PC-9 (cell line): ENCODE measurements around the gene PADI3. TPM values are rescaled to one million over a fixed set of nuclear protein-coding genes. Genes with fewer than 3 reads are reported as not detected.
A peak's percentile ranks its signal among the peaks of the same experiment; 100 is the strongest.

Experiments
- BruUV-seq: library from RNA; stranded (reverse); fragments of 400-500 nt; replicated peaks from 2 replicates; lab custom pipeline; 2021; lab: Mats Ljungman, UMichigan
- CTCF ChIA-PET: fragments of 300-600 bp; sonication (Branson Sonifier 250); formaldehyde crosslinking; loops from one replicate; lab custom pipeline; 2022; ENCODE audit warnings: antibody characterized with exemption; lab: Charles Lee
- POLR2A ChIA-PET: fragments of 300-600 bp; sonication (Branson Sonifier 250); formaldehyde crosslinking; loops from one replicate; lab custom pipeline; 2022; ENCODE audit warnings: antibody characterized with exemption; ENCODE audit not compliant: unreplicated experiment; lab: Charles Lee
- DNase-seq, 2 experiments: peaks; one replicate each; pipeline versions ENCODE4 v3.0.0 to v3.0.0-alpha.2; 2015 to 2022; ENCODE audit warnings: mixed read lengths in 1 of 2
- H2AFZ ChIP-seq: fragments of 200-600 bp; sonication (generic); 2 replicates; pipeline ENCODE4 v1.8.1; 2017; ENCODE audit warnings: antibody characterized with exemption
- H3F3A ChIP-seq: fragments of 200-600 bp; sonication (generic); 2 replicates; pipeline ENCODE4 v1.8.1; 2017; ENCODE audit warnings: antibody characterized with exemption, mild to moderate bottlenecking, low read depth; ENCODE audit not compliant: insufficient read depth
- H3K27ac ChIP-seq: fragments of 200-600 bp; sonication (generic); 2 replicates; pipeline ENCODE4 v1.6.1; 2016; ENCODE audit warnings: mixed run types
- H3K27me3 ChIP-seq: fragments of 200-600 bp; sonication (generic); 2 replicates; pipeline ENCODE4 v1.6.1; 2016; ENCODE audit warnings: low read depth, mixed run types; ENCODE audit not compliant: insufficient read depth
- H3K36me3 ChIP-seq: fragments of 200-600 bp; sonication (generic); 2 replicates; pipeline ENCODE4 v1.6.1; 2016; ENCODE audit warnings: low read depth, mixed run types
- H3K4me1 ChIP-seq: fragments of 200-600 bp; sonication (generic); replicated peaks from 2 replicates; pipeline ENCODE4 v1.6.1; 2016; ENCODE audit warnings: mixed run types; ENCODE audit not compliant: insufficient read depth
- H3K4me2 ChIP-seq: fragments of 200-600 bp; sonication (generic); 2 replicates; pipeline ENCODE4 v1.6.1; 2017; ENCODE audit warnings: mixed run types
- H3K4me3 ChIP-seq: fragments of 200-600 bp; sonication (generic); 2 replicates; pipeline ENCODE4 v1.6.1; 2016; ENCODE audit warnings: mixed run types
- H3K79me2 ChIP-seq: fragments of 200-600 bp; sonication (generic); 2 replicates; pipeline ENCODE4 v1.6.1; 2017; ENCODE audit warnings: low read depth, mixed run types
- H3K9me2 ChIP-seq: fragments of 200-600 bp; sonication (generic); 2 replicates; pipeline ENCODE4 v1.8.1; 2017; ENCODE audit warnings: mild to moderate bottlenecking; ENCODE audit not compliant: insufficient read depth
- H3K9me3 ChIP-seq: fragments of 200-600 bp; sonication (generic); 2 replicates; pipeline ENCODE4 v1.8.1; 2016; ENCODE audit warnings: low read depth; ENCODE audit not compliant: insufficient read depth
- H4K20me1 ChIP-seq: fragments of 200-600 bp; sonication (generic); 2 replicates; pipeline ENCODE4 v1.8.1; 2017; ENCODE audit not compliant: insufficient read depth
- CTCF ChIP-seq: fragments of 200-600 bp; sonication (generic); conservative IDR thresholded peaks from 2 replicates; pipeline ENCODE4 v1.6.1; 2017; ENCODE audit warnings: mixed run types, antibody characterized with exemption, mild to moderate bottlenecking, moderate library complexity
- EZH2 ChIP-seq: fragments of 200-600 bp; sonication (generic); IDR thresholded peaks from 2 replicates; pipeline ENCODE4 v1.8.0; 2017; ENCODE audit warnings: antibody characterized with exemption, low read depth
- intact Hi-C: fragments of 100-400 bp; cut with micrococcal nuclease; formaldehyde crosslinking; loops from one replicate; pipeline ENCODE4 v1.10.0; 2022; ENCODE audit not compliant: unreplicated experiment
- total RNA-seq: library from RNA; stranded (reverse); gene quantifications from 2 replicates; pipeline ENCODE4 v1.2.3, GENCODE V29; 2021

Gene PADI3
- total RNA-seq, 1 experiment from 2014 or later, result 5.0 TPM

GRCh38 chr1:17211377-17211776, 37.5 kb upstream of the PADI3 start:
- Histone ChIP-seq H3K27ac (peak overlapping the region; percentile 95), H3K4me1 (peaks cover 93% of the 10 kb centered on the region), H3K36me3 (no peaks in the 10 kb centered on the region; the same call in 1 of the 2 replicates), H3K4me2 (peak overlapping the region; percentile 70), H3K27me3 (no peaks in the 10 kb centered on the region), H4K20me1 (no peaks in the 10 kb centered on the region), H3K4me3 (no peak overlapping the region), H3K9me3 (no peaks in the 10 kb centered on the region), H3K9me2 (no peaks in the 10 kb centered on the region), H3K79me2 (peaks cover 84% of the 10 kb centered on the region), H3F3A (peaks cover 62% of the 10 kb centered on the region), H2AFZ (no peak overlapping the region)
- POLR2A ChIA-PET, result interaction anchor here (0.7 to 1.1 kb wide), 3 partner anchors 10 to 83 kb away, joined by 3 to 14 read pairs (median 9); no protein-coding TSS in a partner anchor
- TF ChIP-seq CTCF (no peak), EZH2 (no peak)
- no TSS peak for BruUV-seq
- CTCF ChIA-PET, result interaction anchor here (0.9 to 2.1 kb wide), 2 partner anchors 26 to 31 kb away, joined by 3 to 11 read pairs; no protein-coding TSS in a partner anchor
- intact Hi-C loops, result no loop called here
- no peak for DNase-seq

DNA sequence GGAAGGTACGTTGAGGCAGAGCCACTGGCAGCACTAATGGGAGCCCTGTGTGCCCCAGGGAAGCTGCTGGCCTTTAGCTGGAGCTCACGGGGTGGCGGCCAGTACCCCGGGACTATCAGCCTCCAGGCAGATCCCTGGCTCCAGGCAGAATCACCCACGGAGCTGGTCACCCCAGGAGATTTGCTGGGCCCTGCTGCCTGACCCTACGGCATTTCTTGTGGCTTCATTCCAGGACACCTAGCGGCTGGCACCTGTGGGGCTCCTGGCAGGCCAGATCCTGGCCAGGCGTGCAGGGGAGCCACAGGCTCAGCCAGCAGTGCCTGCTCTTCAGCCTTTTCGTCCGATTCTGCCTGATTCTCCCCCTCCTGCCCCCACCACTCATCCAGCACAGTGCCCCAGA, 36.9 kb upstream of the PADI3 start:
- TF ChIP-seq CTCF, result no peak
- TF ChIP-seq EZH2, result no peak
- Histone ChIP-seq H3K9me2 (no peaks in the 10 kb centered on the region), H3F3A (peaks cover 56% of the 10 kb centered on the region), H4K20me1 (no peaks in the 10 kb centered on the region), H3K4me1 (peaks cover 90% of the 10 kb centered on the region), H3K27me3 (no peaks in the 10 kb centered on the region), H3K79me2 (peaks cover 84% of the 10 kb centered on the region), H3K36me3 (no peaks in the 10 kb centered on the region; the same call in 1 of the 2 replicates), H3K4me2 (peak overlapping the region; percentile 70), H3K9me3 (no peaks in the 10 kb centered on the region), H2AFZ (no peak overlapping the region), H3K4me3 (no peak overlapping the region), H3K27ac (peak overlapping the region; percentile 95)
- CTCF ChIA-PET, result interaction anchor here (0.9 to 2.1 kb wide), 3 partner anchors 25 to 45 kb away, joined by 3 to 11 read pairs (median 3); no protein-coding TSS in a partner anchor
- POLR2A ChIA-PET, result interaction anchor here (0.7 to 1.1 kb wide), 3 partner anchors 11 to 84 kb away, joined by 3 to 14 read pairs (median 9); no protein-coding TSS in a partner anchor
- no TSS peak for BruUV-seq
- intact Hi-C loops, result no loop called here
- peak; percentile 55 to 76 for DNase-seq

- ChIA-PET POLR2A (interaction anchor here (0.6 to 1.1 kb wide), 11 partner anchors 11 to 199 kb away, joined by 3 to 31 read pairs (median 6); partner anchors contain the start of gene PADI2), CTCF (interaction anchor here (0.9 to 2.1 kb wide), 4 partner anchors 11 to 50 kb away, joined by 3 to 11 read pairs (median 4); no protein-coding TSS in a partner anchor)
- intact Hi-C loops, result no loop called here
- no TSS peak for BruUV-seq
- H3K4me2 ChIP-seq, result peak overlapping the region; percentile 70
- H3K9me3 ChIP-seq, result no peaks in the 10 kb centered on the region
- no peaks in the 10 kb centered on the region for H4K20me1 ChIP-seq
- H3K4me1 ChIP-seq, result peaks cover 86% of the 10 kb centered on the region
- DNase-seq, result peak; percentile 81 to 92
- no peak overlapping the region for H2AFZ ChIP-seq
- H3K4me3 ChIP-seq, result no peak overlapping the region
- no peaks in the 10 kb centered on the region; the same call in 1 of the 2 replicates for H3K36me3 ChIP-seq
- no peak for TF ChIP-seq CTCF
- no peak for TF ChIP-seq EZH2
- H3K27me3 ChIP-seq, result no peaks in the 10 kb centered on the region
- H3F3A ChIP-seq, result peaks cover 50% of the 10 kb centered on the region
- peak overlapping the region; percentile 95 for H3K27ac ChIP-seq
- H3K9me2 ChIP-seq, result no peaks in the 10 kb centered on the region
- peaks cover 84% of the 10 kb centered on the region for H3K79me2 ChIP-seq
Measured at GRCh38 chr1:17212487-17213121, 36.3 kb upstream of the PADI3 start.
